Activated T-helper 1 cell treated with anti-CD3 and anti-CD28 coated beads, Interleukin-2, amount 50 U/mL, for 16 hours (primary cell): ENCODE results near the gene TRIB2.

Source experiments
- DNase-seq, 2 donors: peaks; one replicate each; pipeline ENCODE4 v3.0.0-alpha.2; 2020; ENCODE audit warnings: low read depth in 1 of 2, low spot score in 1 of 2

Gene TRIB2

DNA sequence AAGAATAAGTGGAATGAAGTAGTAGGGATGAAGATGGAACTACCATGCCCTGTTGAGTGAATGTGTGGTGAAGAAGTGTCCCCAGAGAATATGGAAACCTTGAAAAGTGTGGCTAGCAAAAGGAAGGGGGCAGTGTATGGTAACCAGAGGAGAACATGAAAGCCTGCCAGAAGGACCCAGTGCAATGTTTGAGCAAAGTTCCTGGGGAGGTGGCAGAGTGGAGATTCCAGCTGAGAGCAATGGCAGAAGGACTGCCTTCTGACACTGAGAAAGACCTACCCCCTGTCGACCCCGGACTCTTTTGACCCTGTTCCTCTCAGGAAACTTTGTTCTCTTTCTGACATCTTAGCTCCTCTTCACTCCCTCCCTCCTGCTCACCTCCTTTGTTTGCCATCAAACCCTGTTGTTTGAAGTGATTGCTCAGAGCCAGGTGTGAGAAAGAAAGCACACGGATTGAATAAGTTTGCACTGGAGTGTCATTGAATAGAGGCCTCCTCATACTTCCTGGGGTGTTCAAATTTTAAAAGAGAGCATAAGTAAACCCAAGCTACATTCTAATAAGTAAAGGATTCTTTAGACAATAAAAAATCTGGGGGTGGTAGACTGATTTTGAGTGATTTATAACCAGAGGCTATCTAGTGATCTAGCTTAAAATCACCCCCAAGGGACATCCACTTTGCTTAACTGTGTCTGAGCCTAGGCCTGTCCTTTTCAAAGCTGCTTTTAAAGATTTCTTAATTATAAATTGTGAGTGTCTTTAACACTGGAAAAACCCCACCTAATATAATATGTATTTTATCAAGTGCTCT, 57.1 kb downstream of the TRIB2 start:
- DNase-seq: no peak

DNA sequence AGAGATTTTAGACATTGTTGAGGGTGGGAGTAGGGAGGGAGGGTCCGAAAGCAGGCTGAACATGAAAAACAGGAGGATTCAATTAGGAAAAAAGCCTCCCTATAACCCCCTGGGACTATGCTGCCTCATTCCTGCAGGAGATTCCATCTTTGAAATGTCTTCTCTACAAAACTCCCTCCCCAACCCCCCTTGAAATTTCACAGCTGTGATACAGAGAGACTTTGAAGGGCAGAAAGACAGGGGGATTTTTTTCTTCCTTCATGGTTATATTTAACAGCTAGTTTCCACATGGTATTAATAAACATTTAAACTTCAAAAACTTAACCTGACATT, 57.6 kb downstream of the TRIB2 start:
- no peak for DNase-seq

DNA sequence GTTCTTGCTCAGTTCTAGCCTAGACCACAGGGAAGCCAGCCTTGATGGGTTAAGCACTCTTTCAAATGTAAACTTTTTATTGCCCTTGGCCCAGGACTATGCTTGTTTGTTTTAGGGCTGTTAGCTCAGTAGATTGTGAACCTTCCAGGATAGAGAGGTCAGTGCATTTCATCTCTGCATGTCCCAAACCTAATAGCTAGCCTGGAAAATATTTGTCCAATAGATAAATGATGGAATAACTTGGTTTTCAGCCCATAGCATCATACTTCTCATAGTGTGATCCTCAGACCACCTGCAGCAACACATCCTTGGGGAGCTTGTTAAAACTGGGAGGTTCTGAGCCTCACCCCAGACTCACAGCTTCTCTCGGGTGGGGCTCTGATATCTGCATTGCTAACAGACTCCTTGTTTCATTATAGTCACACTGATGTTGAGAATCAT, 59.8 kb downstream of the TRIB2 start:
- DNase-seq: no peak

DNA sequence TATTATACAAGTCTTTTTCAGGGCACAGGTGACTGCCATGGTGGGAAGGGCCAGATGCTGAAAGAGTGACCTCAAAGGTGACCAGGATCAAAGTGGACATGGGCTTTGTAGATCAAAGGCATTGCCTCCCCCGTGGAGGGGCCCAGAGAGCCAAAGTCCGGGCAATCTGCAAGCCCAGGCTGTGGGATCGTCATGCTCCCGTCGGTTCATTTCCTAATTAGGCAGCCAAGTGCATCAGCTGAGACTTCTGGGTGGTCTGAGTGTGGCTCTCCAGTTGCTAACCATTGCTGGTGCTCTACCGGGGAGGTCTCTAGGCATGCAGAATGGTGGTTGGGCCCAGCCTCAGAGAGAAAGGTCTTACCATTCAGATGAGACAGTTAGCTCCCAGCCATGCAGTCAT, 61.6 kb downstream of the TRIB2 start:
- no peak for DNase-seq

DNA sequence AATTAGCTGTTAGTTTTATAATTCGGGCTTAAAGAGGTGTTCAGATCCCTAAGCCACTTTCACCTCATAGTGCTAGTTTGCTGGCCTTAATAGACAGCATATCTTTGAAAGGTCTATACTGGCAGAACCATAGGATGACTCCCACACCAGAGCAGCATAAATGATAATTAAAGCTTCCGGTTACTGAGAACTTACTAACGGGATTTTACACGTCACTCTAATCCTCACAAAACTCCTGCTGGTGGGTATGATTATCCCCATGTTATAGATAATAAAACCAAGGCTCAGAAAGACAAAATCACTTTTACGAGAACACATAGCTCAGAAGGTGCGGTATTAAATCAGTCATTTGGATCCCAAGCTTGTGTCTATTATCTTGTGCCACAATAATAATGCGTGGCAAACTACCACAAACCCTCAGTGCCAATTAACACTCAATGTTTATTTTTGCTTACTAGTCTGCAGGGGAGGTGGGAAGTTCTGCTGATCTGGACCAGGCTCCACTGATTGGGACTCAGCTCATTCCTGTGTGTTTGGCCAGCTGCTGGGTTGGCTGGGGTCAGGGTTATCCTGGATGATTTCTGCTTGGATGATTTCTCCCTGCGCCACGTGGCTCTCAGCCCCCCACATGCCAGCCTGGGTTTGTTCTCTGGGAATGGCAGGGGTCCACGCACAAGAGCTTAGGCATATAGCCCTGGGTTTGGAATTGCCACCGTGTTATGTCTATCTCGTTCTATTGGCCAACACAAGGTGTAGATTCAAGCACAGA, 62.3 kb downstream of the TRIB2 start:
- no peak for DNase-seq

DNA sequence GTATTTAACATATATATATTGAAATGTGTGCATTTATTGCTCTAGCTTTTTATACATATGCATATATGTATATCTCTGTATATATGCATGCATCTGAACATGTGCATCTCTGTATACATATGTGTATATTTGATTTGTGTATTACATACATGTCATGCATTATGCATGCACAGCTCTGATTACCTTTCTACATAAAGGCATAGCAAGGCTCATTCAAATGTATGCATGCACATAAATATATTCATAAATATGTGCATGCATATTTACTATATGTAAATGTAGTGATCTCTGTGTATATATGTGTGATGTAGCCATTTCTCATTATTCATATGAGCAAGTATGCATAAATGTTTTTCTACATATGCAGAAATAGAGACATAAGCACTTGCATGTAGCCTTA, 64.6 kb downstream of the TRIB2 start:
- DNase-seq: no peak

DNA sequence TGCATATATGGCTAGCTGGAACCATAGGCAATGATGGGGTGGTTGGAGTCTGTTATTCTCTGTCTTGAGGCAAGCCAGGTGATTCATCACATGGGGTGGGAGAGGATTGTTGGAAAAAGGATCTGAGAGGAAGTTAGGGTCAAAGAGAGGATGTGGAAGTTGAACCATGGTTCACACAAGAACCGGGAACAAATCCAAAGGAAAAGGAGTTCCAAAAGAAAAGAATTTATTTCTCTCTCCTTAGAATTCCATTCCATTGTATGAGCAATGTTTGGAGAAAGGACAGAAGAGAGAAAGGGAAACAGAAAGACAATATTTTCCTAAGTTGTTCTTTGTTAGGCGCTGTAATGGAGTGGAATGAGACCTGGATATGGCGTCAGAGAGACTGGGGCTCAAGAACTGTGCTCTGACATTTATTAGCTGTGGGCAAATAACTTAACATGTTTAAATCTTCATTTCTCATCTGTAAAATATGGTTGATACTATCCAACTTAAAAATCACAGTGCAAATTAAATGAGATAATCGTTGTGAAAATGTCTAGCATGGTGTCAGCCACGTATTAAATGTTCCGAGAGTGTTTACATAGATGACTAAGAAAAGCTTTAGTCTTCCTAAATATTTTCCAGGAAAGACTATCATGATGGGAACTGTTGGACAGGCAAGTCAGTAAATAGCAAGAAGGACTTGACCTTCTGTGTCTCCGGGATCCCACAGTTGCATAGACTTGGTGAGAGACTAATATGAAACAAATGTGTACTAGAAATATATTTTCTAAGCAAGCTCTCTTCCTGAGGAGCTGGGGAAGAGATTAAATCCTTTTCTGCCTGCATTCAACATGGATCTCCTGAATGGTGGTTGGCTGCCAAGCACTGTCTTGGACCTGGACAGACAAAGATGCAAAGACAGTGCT, 71.4 kb downstream of the TRIB2 start:
- DNase-seq: no peak

DNA sequence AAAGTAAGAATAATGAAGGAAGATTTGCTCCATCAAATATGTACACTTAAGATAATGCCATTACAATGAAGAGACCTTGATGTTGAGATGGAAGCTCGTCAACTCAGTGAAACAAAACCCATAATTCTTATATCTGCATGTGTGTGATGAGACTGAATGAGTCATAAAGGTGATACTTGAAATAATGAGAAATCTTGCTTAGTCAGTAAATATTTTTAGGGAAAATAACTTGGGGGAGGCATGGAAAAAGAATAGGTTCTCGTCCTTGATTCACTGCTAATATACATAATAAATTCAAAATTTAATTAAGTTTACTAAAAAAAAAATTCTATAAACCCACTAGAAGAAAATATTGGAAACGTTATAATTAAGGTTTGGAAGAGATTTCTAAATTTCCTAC, 75.2 kb downstream of the TRIB2 start:
- DNase-seq: no peak
